Activated gamma-delta T cell (primary cell): Measurements from ENCODE around the gene ACSL6.

Experiments used
- DNase-seq: peaks from one replicate; lab custom pipeline; 2025; lab: John Stamatoyannopoulos, UW

The ACSL6 gene

DNA sequence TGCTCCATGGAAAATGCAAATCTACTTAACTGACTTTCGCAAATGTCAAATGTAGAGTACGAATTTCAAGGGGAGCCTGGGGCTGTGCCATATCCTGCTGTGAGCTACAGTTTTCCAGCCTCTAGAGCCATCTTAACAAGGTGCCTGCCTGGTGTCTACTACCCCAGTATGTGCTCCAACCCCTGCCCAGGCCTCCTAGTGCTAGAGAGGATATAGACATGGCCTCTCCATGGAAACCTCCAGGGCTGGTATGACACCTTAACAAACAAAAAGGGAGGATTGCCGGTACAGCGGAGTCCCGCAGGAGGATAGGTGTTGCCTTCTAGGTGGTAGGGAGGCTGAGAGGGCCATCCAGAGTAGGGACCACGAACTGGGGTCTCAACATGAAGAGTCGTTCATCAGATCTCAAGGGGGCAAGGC is 35.4 kb upstream of the ACSL6 start:
- DNase-seq = no peak

DNA sequence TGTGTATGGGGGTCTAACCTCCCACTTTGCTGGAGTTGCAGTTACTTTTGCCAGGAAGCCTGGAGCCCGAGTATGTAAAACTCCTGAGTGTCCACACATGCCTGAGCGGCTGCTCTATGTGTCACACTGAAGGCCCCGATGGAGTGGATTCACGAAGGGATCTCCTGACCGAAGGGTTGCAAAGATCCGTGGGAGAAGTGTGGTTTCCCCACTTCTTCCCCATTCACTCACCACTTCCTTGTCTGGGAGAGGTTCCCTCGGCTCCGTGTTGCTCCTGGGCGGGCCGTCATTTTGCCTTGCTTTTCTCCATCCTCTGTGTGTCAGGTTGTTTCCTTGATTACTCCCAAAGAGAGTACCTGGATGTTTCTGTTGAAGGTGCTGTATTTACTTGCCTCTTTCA is 32.7 kb upstream of the ACSL6 start:
- no peak for DNase-seq

DNA sequence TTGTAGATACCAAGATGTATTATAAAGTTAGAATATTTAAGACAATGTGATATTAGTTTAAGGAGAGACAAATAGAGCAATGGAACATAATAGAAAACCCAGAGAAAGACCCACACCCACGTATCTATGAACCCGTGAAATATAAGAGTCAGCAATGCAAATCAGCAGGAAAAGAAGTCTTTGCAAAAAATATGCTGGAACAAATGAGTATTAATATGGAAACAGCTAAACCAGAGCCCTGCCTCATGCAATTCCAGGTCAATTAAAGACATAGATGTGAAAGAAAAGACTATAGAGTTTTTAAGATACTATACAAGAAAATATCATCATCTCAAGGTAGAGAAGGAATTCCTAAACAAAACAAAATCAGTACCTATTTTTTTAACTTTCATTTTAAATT is 25.9 kb upstream of the ACSL6 start:
- no peak for DNase-seq

DNA sequence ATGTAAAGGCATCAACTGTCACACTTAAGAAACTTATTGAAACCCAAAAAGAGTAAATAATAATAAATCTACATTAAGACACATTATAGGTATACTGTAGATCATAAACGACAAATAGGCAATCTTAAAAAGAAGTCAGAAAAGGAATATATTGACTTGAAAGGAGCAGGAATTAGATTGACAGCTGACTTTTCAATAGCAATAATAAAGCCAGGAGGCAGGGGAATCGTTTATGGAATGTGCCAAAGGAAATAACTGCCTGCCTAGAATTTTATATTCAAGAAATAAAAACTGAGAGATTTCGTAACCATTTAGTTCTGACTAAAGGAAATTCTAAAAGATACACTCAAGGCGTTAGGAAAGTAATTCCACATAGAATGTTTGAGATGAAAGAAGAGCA is 21.7 kb upstream of the ACSL6 start:
- DNase-seq = no peak

DNA sequence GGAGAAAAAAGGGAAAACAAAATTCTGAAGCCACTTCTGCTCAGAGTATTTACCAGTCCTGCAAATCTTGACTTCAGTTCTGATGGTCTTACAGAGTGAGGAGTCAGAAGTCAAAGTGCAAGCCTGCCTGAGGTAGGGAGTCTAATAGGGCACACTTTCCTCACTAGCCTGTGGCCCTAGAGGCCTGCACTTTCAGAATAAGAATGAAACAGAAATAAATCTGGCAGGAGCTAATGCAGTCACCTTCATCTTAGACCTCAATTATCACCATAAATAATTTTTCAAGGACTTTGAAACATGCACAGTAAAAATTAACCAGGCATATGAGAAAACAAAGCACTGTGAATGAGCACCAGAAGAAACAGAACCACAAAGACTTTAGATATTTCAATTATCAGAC is 20.7 kb upstream of the ACSL6 start:
- DNase-seq = no peak

DNA sequence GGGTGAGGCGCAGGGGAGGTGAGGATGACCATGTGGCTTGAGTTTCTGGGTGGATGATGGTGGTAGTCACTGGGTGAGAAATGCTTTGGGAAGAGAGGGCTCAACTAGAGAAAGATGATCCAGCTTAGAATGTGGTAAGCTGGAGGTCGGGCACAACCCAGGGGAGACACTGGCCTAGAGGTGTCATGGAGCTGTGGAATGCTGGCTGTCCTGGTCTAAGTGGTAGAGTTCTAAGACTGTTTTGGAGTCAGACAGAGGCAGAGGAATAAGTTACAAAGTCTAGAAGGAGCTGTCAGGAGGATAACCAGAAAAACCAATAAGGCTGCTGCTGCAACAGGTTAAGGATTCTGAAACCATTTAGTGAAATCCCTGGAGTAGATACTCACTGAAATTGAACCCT is 19.2 kb upstream of the ACSL6 start:
- DNase-seq = no peak

DNA sequence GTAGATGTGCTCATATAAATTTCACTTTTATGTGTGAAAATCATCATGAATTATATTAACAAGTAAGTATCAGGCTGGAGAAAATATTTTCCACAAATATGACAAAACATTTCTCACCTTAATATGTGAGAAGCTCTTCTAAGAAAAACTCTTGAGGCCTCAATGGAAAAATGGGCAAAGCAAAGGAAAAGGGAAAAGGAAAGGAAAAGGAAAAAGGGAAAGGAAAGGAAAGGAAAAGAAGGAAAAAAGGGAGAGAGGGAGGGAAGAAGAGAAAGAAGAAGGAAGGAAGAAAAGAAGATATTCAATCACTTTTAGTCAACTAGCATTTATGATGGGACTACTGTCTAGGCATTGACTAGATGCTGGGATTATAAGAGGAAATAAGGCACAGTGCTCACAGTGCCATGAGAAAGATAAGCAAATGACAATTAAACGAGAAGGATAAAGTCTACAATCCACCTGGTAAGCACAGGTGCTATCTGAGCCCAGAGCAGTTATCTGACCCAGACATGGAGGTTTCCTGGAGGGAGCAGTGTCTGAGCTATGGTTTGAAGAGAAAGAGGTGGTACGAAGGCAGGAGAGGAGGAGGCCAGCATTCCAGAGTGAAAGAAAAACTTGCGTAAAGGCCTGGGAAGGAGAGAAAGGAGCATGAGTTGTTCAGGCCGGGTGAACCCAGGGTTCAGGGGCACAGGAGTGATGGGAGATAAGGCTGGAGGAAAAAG is 18.3 kb upstream of the ACSL6 start:
- DNase-seq = no peak

DNA sequence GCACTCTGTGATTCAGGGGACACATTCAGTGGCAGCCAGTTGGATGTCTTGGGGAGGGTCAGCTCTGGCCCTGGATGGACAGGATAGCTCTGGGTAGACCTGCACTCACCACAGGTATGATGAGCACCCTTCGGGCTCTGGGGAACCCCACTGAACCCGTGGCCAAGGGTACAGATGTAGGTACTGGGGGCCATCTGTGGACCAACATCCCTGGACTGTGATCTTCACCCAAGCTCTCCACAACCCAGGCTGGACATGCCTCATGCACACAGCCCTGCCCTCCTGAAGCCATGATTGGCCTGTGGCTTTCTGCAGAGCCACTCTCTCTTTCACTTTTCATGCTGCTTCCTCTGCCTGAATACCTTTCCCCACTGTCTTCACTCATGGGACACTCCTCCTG is 15.6 kb upstream of the ACSL6 start:
- no peak for DNase-seq

DNA sequence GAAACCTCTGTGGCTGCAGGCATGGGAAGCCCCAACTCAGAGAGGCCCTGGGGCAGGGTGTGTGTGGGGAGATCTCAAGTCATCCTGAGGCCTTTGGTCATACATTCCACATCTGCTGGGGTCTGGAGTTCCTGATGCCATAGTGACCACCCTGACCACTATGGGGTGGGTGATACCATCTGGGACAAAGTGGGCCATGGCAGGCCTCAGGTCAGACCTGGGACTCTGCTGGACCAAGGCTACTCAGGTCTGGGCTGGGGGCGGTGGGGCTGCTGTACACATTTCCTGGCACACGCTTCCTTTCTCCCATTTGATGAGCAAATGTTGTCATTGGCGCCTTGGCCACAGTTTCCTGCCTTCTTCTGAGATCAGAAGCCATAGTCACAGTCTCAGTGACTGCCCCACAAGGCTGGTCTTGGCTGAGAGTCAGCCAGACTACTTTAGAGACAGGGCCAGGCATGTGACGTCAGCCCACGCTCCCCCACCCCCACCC is 15.1 kb upstream of the ACSL6 start:
- DNase-seq = peak; percentile 58

DNA sequence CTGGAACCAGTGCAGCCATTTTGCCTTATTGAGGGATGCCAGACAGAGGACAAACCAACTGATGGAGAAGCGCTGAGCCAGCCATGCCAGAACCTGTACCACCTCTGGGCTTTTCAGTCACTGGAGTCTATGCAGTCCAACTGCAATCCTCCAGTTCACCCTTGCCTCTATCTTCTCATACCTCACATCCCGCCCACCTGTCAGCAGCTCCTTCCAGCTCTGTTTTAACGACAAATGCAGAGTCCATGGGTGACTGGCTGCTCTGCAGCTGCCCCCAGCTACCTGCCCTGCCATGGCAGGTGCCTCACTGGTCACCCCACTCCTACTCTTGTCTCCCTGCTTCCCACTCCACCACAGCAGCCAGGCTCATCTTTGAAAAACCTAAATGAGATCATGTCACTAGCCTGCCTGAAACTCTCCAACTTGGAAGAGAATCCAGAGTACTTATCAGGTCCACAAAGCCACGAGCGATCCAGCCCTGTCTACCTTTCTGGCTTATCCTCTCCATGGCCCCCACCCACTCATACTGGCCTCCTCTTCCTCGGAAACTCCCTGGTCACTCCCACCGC is 14.0 kb upstream of the ACSL6 start:
- no peak for DNase-seq

DNA sequence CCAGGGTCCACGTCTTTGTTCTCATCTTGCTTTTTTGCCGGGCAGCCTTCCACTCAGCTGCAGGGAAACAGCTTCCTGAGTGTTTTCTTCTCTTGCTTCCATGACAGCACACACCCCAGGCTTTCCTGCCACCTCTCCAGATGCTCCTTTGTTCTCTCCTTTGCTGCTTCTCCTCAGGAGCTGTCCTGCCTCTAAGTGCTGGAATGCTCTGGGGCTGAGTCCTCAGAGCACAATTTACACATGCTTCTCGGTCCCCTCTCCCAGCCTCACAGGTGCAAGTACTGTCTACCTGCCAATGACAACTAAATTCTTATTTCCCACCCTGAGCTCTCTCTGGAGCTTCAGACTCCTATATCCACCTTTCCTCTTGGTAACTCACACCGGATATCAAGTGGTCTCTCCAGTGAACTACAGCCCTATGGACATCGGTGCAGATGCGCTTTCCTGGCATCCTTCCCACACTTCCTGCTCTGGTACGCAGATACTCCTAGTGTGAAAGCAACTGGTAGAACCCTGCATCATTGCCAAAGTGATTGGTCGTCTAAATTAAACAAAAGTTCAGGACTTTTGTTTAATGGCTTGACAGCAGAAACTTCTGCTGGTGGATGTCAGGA is 13.4 kb upstream of the ACSL6 start:
- no peak for DNase-seq

DNA sequence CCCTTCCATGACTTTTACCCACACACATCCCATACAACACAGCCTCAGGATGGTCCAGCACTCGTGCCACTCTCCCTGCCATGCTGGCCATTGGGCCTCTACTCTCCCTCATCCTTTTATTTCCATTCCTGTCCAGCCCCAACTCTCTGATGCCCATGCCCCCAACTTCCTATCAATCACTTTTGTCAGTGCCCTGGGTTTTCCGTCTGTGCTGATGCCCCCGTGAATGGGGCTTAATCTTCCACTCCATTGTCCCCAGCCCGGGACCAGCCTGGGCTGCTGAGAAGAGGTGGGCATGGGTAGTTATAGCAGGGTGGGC is 12.6 kb upstream of the ACSL6 start:
- DNase-seq = no peak

DNA sequence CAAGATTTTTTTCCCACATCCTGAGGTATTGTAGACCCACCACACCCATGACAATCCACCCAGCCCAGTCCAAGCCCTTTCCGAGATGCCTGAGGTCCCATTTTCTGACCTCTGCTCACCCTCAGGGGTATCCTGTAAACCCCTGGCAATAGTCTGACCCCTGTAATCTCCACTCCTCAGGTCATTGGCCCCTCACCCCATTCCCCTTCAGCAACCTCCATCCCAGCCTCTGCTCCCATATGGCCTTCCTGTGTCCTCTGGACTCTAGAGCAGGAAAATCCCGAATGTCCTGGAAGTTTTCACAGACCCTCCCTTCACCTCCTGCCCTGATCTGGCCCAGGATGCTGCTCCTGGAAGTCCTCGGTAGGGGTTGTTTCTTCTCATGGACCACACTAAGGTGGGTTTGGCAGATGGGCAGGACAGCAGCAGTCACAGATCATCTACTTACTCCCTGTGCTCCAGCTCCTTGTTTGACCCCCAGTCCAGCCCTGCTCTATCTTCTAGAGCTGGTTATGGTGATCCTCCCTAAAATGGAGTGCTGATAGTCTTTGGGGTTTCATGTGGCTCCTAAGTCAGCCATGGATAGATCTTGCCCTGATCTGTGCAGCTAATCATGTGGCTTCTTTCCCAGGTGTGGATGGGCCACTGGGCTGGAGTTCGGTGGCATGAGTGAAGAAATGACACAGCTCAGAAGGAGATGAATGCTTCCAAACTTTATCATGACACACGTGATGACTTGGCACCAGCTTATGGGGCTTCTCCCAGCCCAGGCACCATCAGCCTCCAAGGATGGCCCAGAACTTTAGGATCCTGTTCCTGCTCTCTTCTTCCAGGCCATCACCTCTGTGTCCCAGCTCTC is 12.0 kb upstream of the ACSL6 start:
- no peak for DNase-seq

DNA sequence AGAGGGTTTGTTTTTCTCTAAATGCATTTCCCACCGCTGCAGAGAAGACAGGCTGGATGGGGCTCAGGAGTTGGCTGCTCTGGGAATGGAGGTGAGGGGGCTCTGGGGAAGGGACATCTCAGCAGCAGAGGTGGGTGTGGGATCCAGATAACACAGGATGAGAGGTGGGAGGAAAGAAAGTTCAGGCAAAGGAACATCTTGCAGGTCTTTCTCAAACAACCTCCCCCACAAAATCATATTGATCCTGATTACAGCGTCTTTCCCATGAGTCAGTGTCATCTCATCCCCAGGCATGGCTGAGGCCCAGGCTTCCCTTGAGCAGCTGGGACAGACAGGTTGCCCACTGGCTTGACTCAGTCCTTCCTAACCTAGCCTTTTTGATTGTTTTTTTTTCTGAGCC is 11.3 kb upstream of the ACSL6 start:
- no peak for DNase-seq

DNA sequence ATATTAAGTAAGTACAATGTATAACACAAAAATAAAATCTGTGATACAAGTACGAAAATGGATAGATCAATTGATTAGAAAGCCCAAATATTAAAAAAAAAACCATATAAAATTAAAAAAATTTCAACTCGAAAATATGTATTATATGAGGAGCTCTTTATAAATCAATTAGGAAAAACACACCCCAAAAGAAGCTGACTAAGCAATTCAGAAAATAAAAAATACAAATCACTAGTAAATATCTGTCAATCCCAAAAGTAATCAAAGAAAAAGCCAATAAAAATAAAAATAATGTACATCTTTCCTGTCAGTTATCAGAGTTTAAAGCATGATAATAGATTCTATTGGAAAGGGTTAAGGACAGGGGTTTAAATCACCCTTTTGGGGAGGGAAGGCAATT is 10.2 kb upstream of the ACSL6 start:
- no peak for DNase-seq

DNA sequence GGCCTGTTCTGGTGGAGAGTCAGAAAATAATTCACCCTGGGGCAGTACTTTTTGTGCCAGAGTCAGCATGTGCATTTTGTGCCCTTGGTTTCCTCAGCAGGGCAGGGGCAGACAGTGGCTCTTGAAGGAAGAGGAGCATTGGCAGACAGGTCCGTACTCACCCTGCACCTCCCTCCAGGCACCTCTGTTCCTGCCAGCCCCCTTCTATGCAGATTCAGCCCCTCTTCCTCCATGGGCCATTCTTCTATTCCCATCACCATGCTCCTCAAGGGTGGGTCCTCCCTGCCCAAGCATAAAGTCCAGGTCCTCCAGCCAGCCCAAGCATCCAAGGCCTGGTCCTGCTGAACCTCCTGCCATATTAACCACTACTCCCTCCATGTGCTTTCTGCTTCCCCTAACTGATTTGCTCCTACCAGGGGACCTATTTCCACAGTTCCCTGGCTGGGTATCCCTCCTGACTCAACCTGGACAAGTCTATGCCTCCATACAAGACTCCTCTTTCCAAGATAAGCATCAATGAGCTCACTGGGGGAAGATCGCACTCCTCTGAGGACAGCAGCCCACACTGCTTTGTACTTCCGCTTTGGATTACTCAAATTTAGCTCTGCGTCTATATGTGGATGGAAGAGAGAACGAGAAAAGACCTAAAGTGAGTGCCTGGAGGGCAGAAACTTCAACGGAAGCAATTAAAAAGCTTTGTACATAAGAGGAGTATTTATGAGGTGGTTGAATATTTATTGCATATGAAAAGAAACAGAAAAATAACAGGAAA is 9.3 kb upstream of the ACSL6 start:
- DNase-seq = no peak

DNA sequence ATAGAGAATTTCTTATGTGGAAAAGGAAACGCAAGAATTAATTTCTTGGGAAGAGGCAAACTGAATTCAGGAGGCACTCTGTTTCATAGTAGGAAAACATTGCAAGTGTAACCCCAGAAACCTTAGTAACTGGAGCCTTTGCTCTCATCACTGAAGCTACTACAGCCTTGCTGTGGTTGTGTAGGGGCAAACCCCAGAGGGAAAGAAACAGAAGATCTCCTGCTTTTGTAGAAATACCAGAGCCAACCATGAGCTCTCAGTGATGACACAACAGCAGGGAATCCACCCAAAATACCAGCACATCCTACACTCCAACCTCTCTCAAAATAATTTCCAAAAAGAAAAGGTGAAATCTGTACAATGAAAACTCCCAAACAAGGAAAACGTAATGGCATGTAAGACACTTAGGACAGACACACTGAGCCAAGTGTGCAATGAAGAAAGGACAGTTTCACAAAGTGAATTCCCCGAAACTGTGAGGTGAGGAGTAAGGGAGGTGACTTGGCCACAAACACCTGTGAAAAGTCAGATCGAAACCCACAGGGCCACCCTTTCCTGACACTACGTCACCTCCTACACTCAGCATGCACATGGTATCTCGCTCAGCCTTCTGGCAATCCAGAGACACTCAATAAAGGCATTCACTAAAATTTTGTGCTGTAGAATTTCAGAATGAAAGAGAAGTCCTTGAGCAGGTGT is 8.5 kb upstream of the ACSL6 start:
- DNase-seq = no peak

DNA sequence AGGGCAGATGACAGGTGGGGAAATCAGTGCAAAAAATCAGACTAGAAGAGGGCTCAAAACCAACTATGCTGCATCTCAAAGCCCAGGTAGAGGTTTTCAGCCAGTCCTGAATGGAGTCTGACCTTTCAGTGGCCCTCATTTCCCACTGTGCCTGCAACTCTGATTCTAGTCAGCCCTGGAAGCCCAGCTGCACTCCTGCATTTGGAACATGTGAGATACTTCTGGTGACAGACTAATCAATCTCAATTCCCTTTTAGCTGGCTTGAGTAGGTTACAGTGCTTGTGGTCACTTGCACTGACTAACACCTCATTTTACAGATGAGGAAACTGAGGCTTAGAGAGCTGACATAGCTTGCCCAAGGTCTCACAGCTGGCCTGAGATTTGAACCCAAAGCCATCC is 7.9 kb upstream of the ACSL6 start:
- DNase-seq = no peak

DNA sequence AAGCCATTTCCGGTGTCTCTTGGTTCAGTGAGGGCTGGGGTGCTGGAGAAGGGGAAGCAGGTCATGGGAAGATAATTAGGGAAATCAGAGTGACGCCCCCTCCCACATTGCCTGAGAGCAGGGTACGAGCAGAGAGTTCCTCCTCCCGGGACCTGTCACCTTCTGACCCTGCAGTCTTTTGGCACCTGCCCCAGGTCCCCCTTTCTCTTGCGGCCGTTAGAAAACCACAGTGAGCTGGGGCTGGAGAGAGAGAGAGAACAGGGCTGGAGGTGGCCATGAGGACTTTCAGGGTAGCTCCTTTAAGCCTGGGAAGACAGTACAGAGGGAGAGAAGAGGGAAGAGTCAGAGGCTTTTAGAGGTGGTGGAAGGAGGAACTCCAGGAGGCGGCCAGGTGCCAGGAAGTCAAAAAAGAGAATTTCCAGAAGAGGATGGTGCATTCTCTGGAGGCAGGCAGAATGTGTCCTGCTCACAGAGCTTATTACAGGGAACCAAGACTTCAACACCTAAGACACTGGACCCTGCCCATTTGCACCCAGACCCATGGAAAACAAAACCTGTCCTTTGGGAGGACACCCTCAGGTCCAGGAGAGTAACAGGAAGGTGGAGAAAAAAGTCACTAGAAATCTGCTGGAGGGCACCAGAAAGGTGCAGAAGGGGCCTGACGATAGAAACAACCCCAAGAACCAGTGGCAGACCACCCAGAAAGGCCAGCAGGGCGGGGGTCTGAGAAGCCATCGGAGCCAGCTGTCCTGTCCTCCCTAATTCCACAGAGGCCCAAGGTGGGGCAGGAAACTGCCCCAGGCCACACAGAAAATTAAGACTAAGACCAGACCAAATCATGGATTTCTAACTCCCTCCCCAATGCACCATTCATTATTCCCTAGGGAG is 6.5 kb upstream of the ACSL6 start:
- DNase-seq = no peak

DNA sequence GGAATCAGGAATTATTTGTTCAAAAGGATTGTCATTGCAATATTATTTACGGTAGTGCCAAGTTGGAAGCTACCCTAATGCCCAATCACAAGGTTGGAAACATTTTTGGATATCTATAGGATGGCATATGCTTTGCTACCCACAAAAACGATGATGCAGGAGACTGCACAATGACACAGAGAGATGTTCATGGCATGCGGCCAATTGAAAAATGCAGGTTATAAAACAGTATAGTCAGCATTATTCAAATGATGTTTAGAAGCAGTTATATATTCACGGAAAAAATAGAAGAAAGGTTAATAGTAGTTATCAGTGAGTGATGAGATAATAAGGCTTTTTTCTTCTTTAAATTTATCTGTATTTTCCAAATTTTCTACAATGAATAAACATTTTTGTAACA is 5.9 kb upstream of the ACSL6 start:
- no peak for DNase-seq
